ENCODE data around the gene NINL. TPM values are rescaled to one million over a fixed set of nuclear protein-coding genes. Genes with fewer than 3 reads are reported as not detected.

The NINL gene
- total and polyA plus RNA-seq, 2 of the 4 experiments (the other 2 are of a cell fraction), result 3.0 to 10.4 TPM

- in situ Hi-C loops (cut with MboI; ENCODE audit: low sequenced_read_pairs) (loop anchor here (25.0 kb wide), 1 partner anchor 227 kb away; no protein-coding TSS in a partner anchor), dilution Hi-C loops (cut with HindIII; ENCODE audit: low sequenced_read_pairs, unreplicated experiment) (no loop called here), intact Hi-C loops (cut with micrococcal nuclease) (no loop called here)
- Histone ChIP-seq H3K4me1 (ENCODE audit: control insufficient read depth, insufficient read depth, low read length) (peaks cover 15% of the 10 kb centered on the region), H3K4ac (ENCODE audit: low read depth, low read length) (no peak overlapping the region), H3K14ac (replicated peaks; ENCODE audit: low read depth, low read length) (no peak overlapping the region), H4K8ac (ENCODE audit: low read depth in 2 of 2, low read length in 2 of 2) (no peak overlapping the region), H3K18ac (ENCODE audit: low read depth, low read length) (no peak overlapping the region), H3K9me1 (ENCODE audit: insufficient read depth, low read length) (peaks cover 14% of the 10 kb centered on the region), H3K23ac (ENCODE audit: low read depth, low read length) (no peak overlapping the region), H4K91ac (ENCODE audit: insufficient read depth, low read depth, low read length) (no peak overlapping the region), H3K36me3 (ENCODE audit: control insufficient read depth, insufficient read depth, low read length) (peaks cover 4% of the 10 kb centered on the region), H2AFZ (replicated peaks; ENCODE audit: low read length, poor library complexity) (no peak overlapping the region), H2BK120ac (ENCODE audit: low read depth, low read length) (no peak overlapping the region), H2BK20ac (ENCODE audit: low read depth, low read length) (no peak overlapping the region), H3K27me3 (ENCODE audit: control insufficient read depth, insufficient read depth, low read length) (no peaks in the 10 kb centered on the region), H3K27ac (ENCODE audit: insufficient read depth, low read length) (no peak overlapping the region), H2AK5ac (ENCODE audit: low read depth, low read length) (no peak overlapping the region), H4K20me1 (ENCODE audit: insufficient read depth, low read length) (peaks cover 26% of the 10 kb centered on the region), H2BK5ac (ENCODE audit: low read depth, low read length, poor library complexity, severe bottlenecking) (no peak overlapping the region), H3K9ac (ENCODE audit: low read depth, low read length) (no peak overlapping the region), H2BK15ac (ENCODE audit: low read depth, low read length) (no peak overlapping the region), H3K4me3 (ENCODE audit: insufficient read depth, low read depth, low read length) (no peak overlapping the region), H3K4me2 (ENCODE audit: low read depth, low read length) (no peak overlapping the region), H4K5ac (ENCODE audit: low read depth, low read length) (no peak overlapping the region), H3K79me1 (ENCODE audit: low read depth in 1 of 2, low read length in 2 of 2) (peaks cover 11 to 62% of the 10 kb centered on the region in 2 experiments), H2AK9ac (replicated peaks; ENCODE audit: low read depth, low read length, poor library complexity) (no peak overlapping the region), H3K9me3 (ENCODE audit: control insufficient read depth, insufficient read depth, low read length) (no peaks in the 10 kb centered on the region), H3K56ac (ENCODE audit: extremely low read depth, insufficient read depth, low read length) (no peak overlapping the region)
- TF ChIP-seq MAZ (IDR thresholded peaks at IDR 0.05; ENCODE audit: borderline replicate concordance, low read depth, low read length), result no peak
- no peak for TF ChIP-seq CEBPB (IDR thresholded peaks at IDR 0.05; ENCODE audit: low read depth, low read length)
- no peak for TF ChIP-seq NFE2L2 (IDR thresholded peaks at IDR 0.05; ENCODE audit: low read depth, low read length)
- no peak for TF ChIP-seq MAFK (IDR thresholded peaks at IDR 0.05; ENCODE audit: low read depth, low read length)
- no peak for TF ChIP-seq POLR2A (IDR thresholded peaks at IDR 0.05; ENCODE audit: low read depth, low read length)
- no peak for TF ChIP-seq MXI1 (IDR thresholded peaks at IDR 0.05; ENCODE audit: borderline replicate concordance, low read depth, low read length)
- no peak for DNase-seq
- WGBS, 2 experiments (ENCODE audit: extremely low coverage in 2 of 2, insufficient read length in 1 of 2), result 89% methylated on average over 13 of the region's 17 CpGs; no CpG with 5 or more reads in 1 of the 2 experiments
- BruUV-seq (replicated peaks), result no TSS peak
- ATAC-seq (ENCODE audit: low read depth), result no peak
- CTCF ChIA-PET, result no interaction called here
- POLR2A ChIA-PET (ENCODE audit: unreplicated experiment), result no interaction called here
Measured at GRCh38 chr20:25538838-25539665, 46.3 kb downstream of the NINL start.
